GM12872 (cell line): ENCODE data around the gene C20orf141.

Experiments
- CTCF ChIP-seq: IDR thresholded peaks from 3 replicates; pipeline ENCODE4 v1.5.1; 2011; ENCODE audit warnings: low read depth, mild to moderate bottlenecking, low read length, moderate library complexity; ENCODE audit not compliant: insufficient read depth

The C20orf141 gene

DNA sequence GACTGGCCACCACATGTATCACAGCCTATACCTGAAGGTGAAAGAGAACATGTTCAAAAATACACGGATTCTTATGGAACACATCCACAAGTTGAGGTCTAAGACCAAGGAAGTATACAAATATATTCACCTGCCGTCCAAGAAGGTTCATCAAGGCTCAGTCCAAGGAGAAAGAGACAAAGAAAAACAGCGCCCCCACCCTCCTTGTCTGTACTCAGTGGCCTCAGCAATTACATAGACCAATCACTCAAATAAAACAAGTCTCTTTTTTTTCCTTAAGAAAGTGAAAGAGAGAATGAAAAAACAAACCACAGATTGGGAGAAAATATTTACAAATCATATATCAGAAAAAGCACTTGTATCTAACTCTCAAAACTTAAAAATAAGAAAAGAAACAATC is 33.8 kb upstream of the C20orf141 start:
- TF ChIP-seq CTCF, result no peak

- TF ChIP-seq CTCF, result no peak
Observed at GRCh38 chr20:2783908-2784566, 30.8 kb upstream of the C20orf141 start.

DNA sequence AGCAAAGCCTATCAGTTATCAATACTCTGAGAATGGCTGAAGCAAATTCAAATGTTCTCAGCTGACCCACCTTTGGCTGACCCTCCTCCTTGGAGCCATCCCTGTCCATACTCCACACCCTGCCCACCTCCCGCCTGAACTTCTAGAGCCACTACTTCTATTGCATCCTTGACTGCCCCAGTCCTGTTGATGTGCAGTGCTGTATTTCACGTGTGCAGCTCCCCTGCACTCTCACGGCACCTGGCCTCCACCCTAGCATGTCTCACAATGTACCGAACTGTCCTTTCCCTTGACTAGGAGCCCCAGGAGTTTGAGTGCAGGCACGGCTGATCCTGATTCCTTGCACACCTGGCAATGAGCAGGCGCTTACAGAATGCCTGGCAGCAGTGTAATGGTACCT is 21.3 kb upstream of the C20orf141 start:
- no peak for TF ChIP-seq CTCF

DNA sequence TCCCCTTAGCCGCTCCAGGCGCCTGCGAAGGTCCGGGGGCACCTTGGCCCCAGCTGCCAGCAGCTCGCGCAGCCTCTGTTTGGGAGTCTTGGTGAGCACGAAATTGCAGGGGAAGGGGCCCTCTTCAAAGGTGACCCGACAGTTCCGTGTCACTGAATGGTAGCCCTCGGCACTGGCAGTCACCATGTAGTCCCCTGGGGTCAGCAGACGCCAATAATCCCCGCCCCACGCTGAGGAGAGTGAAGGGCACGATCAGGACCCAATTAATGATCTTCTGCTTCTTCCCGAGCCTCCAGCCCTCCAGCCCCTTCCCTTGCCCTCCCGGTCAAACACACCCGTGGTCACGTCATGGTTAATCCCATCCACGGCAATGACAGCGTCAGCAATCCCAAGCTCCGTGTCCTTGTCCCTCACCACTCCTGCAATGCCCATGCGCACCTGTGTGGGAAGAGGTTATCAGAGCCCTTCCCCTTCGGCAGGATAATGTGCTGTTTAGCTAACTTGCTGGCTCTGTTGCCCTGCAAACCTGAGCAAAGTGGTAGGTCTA is 20.5 kb upstream of the C20orf141 start:
- no peak for TF ChIP-seq CTCF

- TF ChIP-seq CTCF, result no peak
Observed at GRCh38 chr20:2794866-2795447, 19.8 kb upstream of the C20orf141 start.

DNA sequence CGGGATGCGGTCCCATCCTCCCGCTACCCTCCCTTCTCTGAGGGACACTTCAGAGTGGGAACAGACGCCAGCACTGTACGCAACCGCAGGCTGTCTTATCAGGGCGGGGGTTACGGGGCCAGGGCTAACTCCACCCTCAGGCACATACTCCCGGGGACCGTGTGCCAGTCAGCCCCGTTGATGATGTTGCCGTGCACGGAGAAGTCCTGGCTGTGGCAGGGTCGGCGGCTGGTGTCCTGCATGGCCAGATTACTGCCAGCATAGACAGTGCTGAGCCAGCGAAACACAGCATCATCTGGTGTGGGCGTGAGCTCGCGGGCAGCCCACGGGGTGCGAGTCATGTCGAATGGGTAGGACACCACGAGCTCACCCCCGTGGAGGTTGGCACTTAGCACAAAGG is 19.3 kb upstream of the C20orf141 start:
- no peak for TF ChIP-seq CTCF

DNA sequence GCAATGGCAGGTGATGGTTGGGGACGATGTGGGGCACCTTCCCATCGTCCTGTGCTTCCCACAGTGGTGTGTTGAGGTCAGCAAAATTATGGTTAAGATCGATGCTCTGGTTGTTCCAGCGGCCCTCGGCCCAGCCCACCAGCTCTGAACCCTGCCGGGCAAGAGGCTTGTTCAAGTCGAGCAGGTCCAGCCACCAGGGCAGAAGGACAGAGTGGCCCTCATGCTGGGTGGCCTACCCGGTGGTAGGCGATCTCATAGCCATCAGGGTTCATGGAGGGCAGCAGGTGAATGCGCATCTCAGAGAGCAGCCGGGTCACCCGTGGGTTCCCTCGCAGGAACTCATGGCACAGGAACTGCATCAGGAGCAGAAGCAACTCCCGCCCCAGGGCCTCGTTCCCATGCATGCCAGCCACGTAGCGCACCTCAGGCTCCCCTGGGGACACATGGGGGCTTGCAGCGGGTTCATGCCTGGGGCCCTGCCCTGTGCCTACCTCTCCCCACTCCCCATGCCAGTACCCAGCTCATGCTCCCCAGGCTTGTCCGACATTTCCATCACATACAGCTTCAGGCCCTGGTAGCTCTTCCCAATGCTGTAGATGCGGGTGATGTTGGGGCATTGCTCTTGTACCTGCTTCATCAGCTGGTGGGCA is 18.7 kb upstream of the C20orf141 start:
- TF ChIP-seq CTCF, result no peak
